HG02678 (cell line): ENCODE results near the gene HOXC11.

ENCODE experiments used
- ATAC-seq: cut with Tn5 transposase; IDR thresholded peaks from one replicate; pipeline ENCODE4 v1.9.1; 2021; ENCODE audit warnings: mild to moderate bottlenecking, moderate library complexity; ENCODE audit not compliant: unreplicated experiment

HOXC11 gene

GRCh38 chr12:53956251-53956887, 16.6 kb upstream of the HOXC11 start:
- ATAC-seq = no peak

- no peak for ATAC-seq
These were observed 15.9 kb upstream of the HOXC11 start for GRCh38 chr12:53956914-53957536.

GRCh38 chr12:53958128-53958527, 14.8 kb upstream of the HOXC11 start:
- ATAC-seq = no peak

GRCh38 chr12:53959314-53959713, 13.6 kb upstream of the HOXC11 start:
- no peak for ATAC-seq

- no peak for ATAC-seq
These were observed 12.5 kb upstream of the HOXC11 start for GRCh38 chr12:53960187-53961024.

GRCh38 chr12:53961025-53961761, 11.7 kb upstream of the HOXC11 start:
- no peak for ATAC-seq

GRCh38 chr12:53963005-53963404, 9.9 kb upstream of the HOXC11 start:
- no peak for ATAC-seq

GRCh38 chr12:53963434-53964314, 9.3 kb upstream of the HOXC11 start:
- no peak for ATAC-seq

- no peak for ATAC-seq
These were observed 8.6 kb upstream of the HOXC11 start for GRCh38 chr12:53964315-53964713.

- ATAC-seq = no peak
These were observed 7.4 kb upstream of the HOXC11 start for GRCh38 chr12:53965281-53966084.

GRCh38 chr12:53966085-53966384, 6.9 kb upstream of the HOXC11 start:
- no peak for ATAC-seq

GRCh38 chr12:53966385-53967133, 6.4 kb upstream of the HOXC11 start:
- ATAC-seq = no peak

GRCh38 chr12:53967421-53967925, 5.5 kb upstream of the HOXC11 start:
- ATAC-seq = no peak

GRCh38 chr12:53968214-53969127, 4.5 kb upstream of the HOXC11 start:
- ATAC-seq = no peak

- no peak for ATAC-seq
These were observed 3.2 kb upstream of the HOXC11 start for GRCh38 chr12:53969588-53970259.

- no peak for ATAC-seq
These were observed 2.5 kb upstream of the HOXC11 start for GRCh38 chr12:53970451-53970850.

- ATAC-seq = no peak
These were observed 1.8 kb upstream of the HOXC11 start for GRCh38 chr12:53971129-53971528.
